Hepatocyte (in vitro differentiated cells): ENCODE results near the gene CLEC4A. TPM values are rescaled to one million over a fixed set of nuclear protein-coding genes. Genes with fewer than 3 reads are reported as not detected.
"Not testable (repeated sequence)": the region's sequence is repeated elsewhere in the genome, so short reads cannot be mapped to it uniquely, and the experiment has no call there.

Experiments used
- DNase-seq: peaks from one replicate; pipeline ENCODE4 v3.0.0-alpha.2; 2016; ENCODE audit warnings: low spot score
- H2AFZ ChIP-seq: fragments of 200-600 bp; sonication (generic); 2 replicates; pipeline ENCODE4 v1.6.0; 2016; ENCODE audit warnings: antibody characterized with exemption, mild to moderate bottlenecking
- H3K27ac ChIP-seq: fragments of 200-600 bp; sonication (generic); 2 replicates; pipeline ENCODE4 v1.5.1; 2016; ENCODE audit warnings: mild to moderate bottlenecking
- H3K27me3 ChIP-seq: fragments of 200-600 bp; sonication (generic); 2 replicates; pipeline ENCODE4 v1.6.1; 2016
- H3K36me3 ChIP-seq: fragments of 200-600 bp; sonication (generic); replicated peaks from 2 replicates; pipeline ENCODE4 v1.5.1; 2016; ENCODE audit warnings: low read depth; ENCODE audit not compliant: insufficient read depth
- H3K4me1 ChIP-seq: fragments of 200-600 bp; sonication (generic); 2 replicates; pipeline ENCODE4 v1.5.1; 2016; ENCODE audit warnings: mild to moderate bottlenecking, moderate library complexity; ENCODE audit not compliant: insufficient read depth
- H3K4me2 ChIP-seq: fragments of 200-600 bp; sonication (generic); 2 replicates; pipeline ENCODE4 v1.6.0; 2016
- H3K4me3 ChIP-seq: fragments of 200-600 bp; sonication (generic); 2 replicates; pipeline ENCODE4 v1.5.1; 2016; ENCODE audit warnings: mild to moderate bottlenecking
- H3K79me2 ChIP-seq: fragments of 200-600 bp; sonication (generic); 2 replicates; pipeline ENCODE4 v1.6.0; 2017; ENCODE audit warnings: mild to moderate bottlenecking
- H3K9me2 ChIP-seq: fragments of 200-600 bp; sonication (generic); replicated peaks from 2 replicates; pipeline ENCODE4 v1.6.0; 2017; ENCODE audit warnings: mild to moderate bottlenecking; ENCODE audit not compliant: insufficient read depth
- H3K9me3 ChIP-seq: fragments of 200-600 bp; sonication (generic); 2 replicates; pipeline ENCODE4 v1.5.1; 2016; ENCODE audit warnings: low read depth, mild to moderate bottlenecking
- H4K20me1 ChIP-seq: fragments of 200-600 bp; sonication (generic); 2 replicates; pipeline ENCODE4 v1.6.0; 2016; ENCODE audit warnings: mild to moderate bottlenecking; ENCODE audit not compliant: insufficient read depth, poor library complexity, severe bottlenecking
- EZH2 ChIP-seq: fragments of 200-600 bp; sonication (generic); IDR thresholded peaks from 2 replicates; pipeline ENCODE4 v1.6.1; 2016; ENCODE audit warnings: antibody characterized with exemption, mild to moderate bottlenecking, borderline replicate concordance
- EZH2phosphoT487 ChIP-seq: fragments of 200-600 bp; sonication (generic); IDR thresholded peaks from one replicate; pipeline ENCODE4 v1.6.1; 2018; ENCODE audit warnings: antibody characterized with exemption, mild to moderate bottlenecking, low read depth, moderate library complexity; ENCODE audit not compliant: unreplicated experiment, severe bottlenecking
- WGBS: methylation state at CpG from one replicate; pipeline ENCODE4 v1.1.6; 2016; ENCODE audit warnings: low lambda C conversion rate; ENCODE audit errors: missing lambda C conversion rate; 5-methylcytosine and 5-hydroxymethylcytosine counted together
- polyA plus RNA-seq: library from polyadenylated mRNA; unstranded; fragments of >200 nt; fragmentation: Nextera tagmentation; extraction: Ambion mirVana; gene quantifications from 2 replicates; pipeline ENCODE4 v1.2.1, GENCODE V29; 2016
- total RNA-seq: library from RNA; depleted of rRNA; stranded (reverse); fragments of >200 nt; gene quantifications from 2 replicates; pipeline ENCODE4 v1.2.3, GENCODE V29; 2014
- TF ChIP-seq, protein P1 (sequence below): fragments of 200-600 bp; sonication (generic); IDR thresholded peaks from 2 replicates; pipeline ENCODE4 v1.5.1; 2016; ENCODE audit warnings: antibody characterized with exemption, mild to moderate bottlenecking; ENCODE audit not compliant: poor library complexity

The CLEC4A gene
- total and polyA plus RNA-seq, 2 experiments from 2014 or later = 0.58 TPM; not detected in 1

- H3K79me2 ChIP-seq = peaks cover 62% of the 10 kb centered on the region
- H3K36me3 ChIP-seq = peaks cover 6% of the 10 kb centered on the region
- WGBS = 92% methylated on average over 3 of the region's 3 CpGs
- H3K9me3 ChIP-seq = no peaks in the 10 kb centered on the region
- no peak overlapping the region for H3K4me3 ChIP-seq
- H4K20me1 ChIP-seq = peaks cover 16% of the 10 kb centered on the region
- TF ChIP-seq, protein P1, sequence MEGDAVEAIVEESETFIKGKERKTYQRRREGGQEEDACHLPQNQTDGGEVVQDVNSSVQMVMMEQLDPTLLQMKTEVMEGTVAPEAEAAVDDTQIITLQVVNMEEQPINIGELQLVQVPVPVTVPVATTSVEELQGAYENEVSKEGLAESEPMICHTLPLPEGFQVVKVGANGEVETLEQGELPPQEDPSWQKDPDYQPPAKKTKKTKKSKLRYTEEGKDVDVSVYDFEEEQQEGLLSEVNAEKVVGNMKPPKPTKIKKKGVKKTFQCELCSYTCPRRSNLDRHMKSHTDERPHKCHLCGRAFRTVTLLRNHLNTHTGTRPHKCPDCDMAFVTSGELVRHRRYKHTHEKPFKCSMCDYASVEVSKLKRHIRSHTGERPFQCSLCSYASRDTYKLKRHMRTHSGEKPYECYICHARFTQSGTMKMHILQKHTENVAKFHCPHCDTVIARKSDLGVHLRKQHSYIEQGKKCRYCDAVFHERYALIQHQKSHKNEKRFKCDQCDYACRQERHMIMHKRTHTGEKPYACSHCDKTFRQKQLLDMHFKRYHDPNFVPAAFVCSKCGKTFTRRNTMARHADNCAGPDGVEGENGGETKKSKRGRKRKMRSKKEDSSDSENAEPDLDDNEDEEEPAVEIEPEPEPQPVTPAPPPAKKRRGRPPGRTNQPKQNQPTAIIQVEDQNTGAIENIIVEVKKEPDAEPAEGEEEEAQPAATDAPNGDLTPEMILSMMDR = no peak
- no peak for TF ChIP-seq EZH2phosphoT487
- TF ChIP-seq EZH2 = no peak
- H3K27me3 ChIP-seq = no peaks in the 10 kb centered on the region
- no peak overlapping the region for H3K4me2 ChIP-seq
- peaks cover 7% of the 10 kb centered on the region for H3K4me1 ChIP-seq
- no peak overlapping the region for H3K27ac ChIP-seq
- no peak overlapping the region for H2AFZ ChIP-seq
- no peak for DNase-seq
- H3K9me2 ChIP-seq = no peaks in the 10 kb centered on the region
Observed at GRCh38 chr12:8088574-8088973, 34.8 kb upstream of the CLEC4A start.

GRCh38 chr12:8089277-8089676 is 34.1 kb upstream of the CLEC4A start:
- not testable (repeated sequence) for H3K36me3 ChIP-seq, DNase-seq, H3K4me1 ChIP-seq, H2AFZ ChIP-seq, H3K9me2 ChIP-seq, H3K27ac ChIP-seq, H3K4me3 ChIP-seq, H3K9me3 ChIP-seq, H3K27me3 ChIP-seq, H3K4me2 ChIP-seq
- Histone ChIP-seq H4K20me1 (peaks cover 16% of the 10 kb centered on the region), H3K79me2 (peaks cover 55% of the 10 kb centered on the region)
- 96% methylated on average over 11 of the region's 11 CpGs for WGBS

GRCh38 chr12:8089716-8090115 is 33.7 kb upstream of the CLEC4A start:
- H3K9me2 ChIP-seq = no peaks in the 10 kb centered on the region
- peaks cover 50% of the 10 kb centered on the region for H3K79me2 ChIP-seq
- H3K4me3 ChIP-seq = no peak overlapping the region
- H3K36me3 ChIP-seq = peaks cover 6% of the 10 kb centered on the region
- DNase-seq = no peak
- H3K4me1 ChIP-seq = no peaks in the 10 kb centered on the region
- H2AFZ ChIP-seq = no peak overlapping the region
- no peak overlapping the region for H3K27ac ChIP-seq
- H3K4me2 ChIP-seq = no peak overlapping the region
- no peak for TF ChIP-seq EZH2
- TF ChIP-seq, protein P1 = no peak
- no peak for TF ChIP-seq EZH2phosphoT487
- no peaks in the 10 kb centered on the region for H3K27me3 ChIP-seq
- no peaks in the 10 kb centered on the region for H3K9me3 ChIP-seq
- peaks cover 16% of the 10 kb centered on the region for H4K20me1 ChIP-seq
- WGBS = 87% methylated on average over 5 of the region's 5 CpGs

DNA sequence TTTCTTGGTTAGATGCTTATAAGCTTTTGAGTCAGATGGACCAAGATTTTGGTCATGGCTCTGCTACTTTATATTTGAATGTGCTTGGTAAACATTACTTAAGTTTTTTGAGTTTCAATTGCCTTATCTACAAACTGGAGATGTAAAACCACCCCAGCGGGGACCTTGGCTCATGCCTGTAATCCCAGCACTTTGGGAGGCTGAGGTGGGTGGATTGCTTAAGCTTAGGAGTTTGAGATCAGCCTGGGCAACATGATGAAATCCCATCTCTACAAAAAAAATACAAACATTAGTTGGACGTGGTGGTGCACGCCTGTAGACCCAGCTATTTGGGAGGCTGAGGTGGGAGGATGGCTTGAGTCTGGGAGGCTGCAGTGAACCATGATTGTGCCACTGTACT is 30.1 kb upstream of the CLEC4A start:
- WGBS = 92% methylated on average over 3 of the region's 3 CpGs
- peaks cover 16% of the 10 kb centered on the region for H3K79me2 ChIP-seq
- TF ChIP-seq EZH2 (no peak), EZH2phosphoT487 (no peak)
- TF ChIP-seq, protein P1 = no peak
- no peak overlapping the region for H3K27ac ChIP-seq
- H3K4me1 ChIP-seq = no peaks in the 10 kb centered on the region
- H2AFZ ChIP-seq = no peak overlapping the region
- no peak overlapping the region for H3K4me3 ChIP-seq
- H3K27me3 ChIP-seq = no peaks in the 10 kb centered on the region
- H3K9me3 ChIP-seq = no peaks in the 10 kb centered on the region
- H4K20me1 ChIP-seq = peaks cover 6% of the 10 kb centered on the region
- peaks cover 6% of the 10 kb centered on the region for H3K36me3 ChIP-seq
- no peak for DNase-seq
- no peak overlapping the region for H3K4me2 ChIP-seq
- no peaks in the 10 kb centered on the region for H3K9me2 ChIP-seq
